ENCODE data around the gene KIF21A.

Gene KIF21A

GRCh38 chr12:39332661-39333175 is 110.2 kb downstream of the KIF21A start:
- no peak for TF ChIP-seq CTCF (IDR thresholded peaks at IDR 0.05)

DNA sequence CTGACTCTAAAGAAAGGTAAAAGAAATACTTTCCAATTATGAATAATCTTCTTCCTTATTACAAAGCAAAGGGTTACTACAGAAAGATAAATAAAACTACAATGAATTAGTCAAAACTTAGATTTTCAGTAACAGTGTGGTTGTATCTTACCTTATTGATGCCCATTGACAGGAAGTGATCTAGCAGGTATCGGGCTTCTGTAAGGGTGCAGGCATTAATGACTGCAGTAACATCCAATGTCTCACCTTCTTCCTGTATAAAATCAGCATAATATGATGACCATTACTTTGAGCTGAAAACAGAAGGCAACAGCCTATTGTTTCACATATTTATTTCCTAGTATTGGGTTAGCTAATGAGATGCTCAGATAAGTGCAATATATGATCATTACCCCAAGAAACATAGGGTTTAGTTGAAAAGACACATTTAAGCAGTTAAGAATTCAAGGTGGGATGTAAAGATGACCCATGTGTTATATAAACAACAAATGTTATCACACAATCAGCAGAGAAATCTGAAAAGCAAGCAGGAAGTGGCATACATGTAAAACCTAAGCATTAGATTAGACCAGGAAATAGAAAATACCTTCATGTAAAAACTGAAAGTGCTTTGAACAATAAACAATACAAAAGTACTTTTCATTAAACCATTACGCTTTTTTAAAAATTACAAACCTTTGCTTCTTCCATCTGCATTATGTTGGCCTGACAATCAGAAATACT is 111.2 kb downstream of the KIF21A start:
- no peak for TF ChIP-seq CTCF (IDR thresholded peaks at IDR 0.05)

GRCh38 chr12:39329876-39330275 is 113.0 kb downstream of the KIF21A start:
- no peak for TF ChIP-seq CTCF (IDR thresholded peaks at IDR 0.05)

DNA sequence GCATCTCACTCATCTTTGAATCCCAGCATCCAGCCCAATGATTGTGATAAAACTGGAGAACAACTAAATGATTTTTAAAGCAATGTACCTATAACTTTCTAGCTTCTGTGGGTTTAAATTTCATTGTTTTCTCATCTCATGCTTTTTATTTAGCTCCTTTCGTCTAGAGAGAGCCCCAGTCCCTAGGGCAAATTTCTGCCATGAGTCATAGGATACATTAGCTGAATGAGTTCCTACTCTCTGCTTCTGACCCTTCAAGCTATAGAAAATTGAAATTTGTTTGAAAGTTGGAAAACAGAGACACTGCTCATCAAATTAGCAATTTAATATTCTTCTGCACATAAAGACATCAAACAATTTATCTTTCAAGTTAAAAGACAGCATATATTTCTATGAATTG is 113.9 kb downstream of the KIF21A start:
- TF ChIP-seq CTCF (IDR thresholded peaks at IDR 0.05), result no peak

DNA sequence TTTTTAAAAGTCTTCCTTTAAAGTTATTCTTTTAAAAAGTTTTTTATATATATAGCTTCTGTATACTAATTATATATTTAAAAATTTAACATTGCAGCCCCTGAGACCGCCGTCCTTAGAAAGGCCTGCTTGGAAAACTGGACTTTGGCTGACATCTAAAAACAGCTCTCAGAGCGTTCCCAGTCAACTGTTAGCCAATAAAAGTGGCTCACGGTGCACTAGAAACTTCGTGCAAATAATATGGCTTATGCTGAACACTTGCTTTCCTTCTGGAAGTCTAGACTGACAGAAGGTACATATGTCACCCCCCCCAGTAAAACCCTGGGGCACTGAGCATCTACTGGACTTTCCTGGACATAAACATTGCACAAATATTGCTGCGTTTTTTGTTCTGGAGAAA is 115.0 kb downstream of the KIF21A start:
- no peak for TF ChIP-seq CTCF (IDR thresholded peaks at IDR 0.05)

DNA sequence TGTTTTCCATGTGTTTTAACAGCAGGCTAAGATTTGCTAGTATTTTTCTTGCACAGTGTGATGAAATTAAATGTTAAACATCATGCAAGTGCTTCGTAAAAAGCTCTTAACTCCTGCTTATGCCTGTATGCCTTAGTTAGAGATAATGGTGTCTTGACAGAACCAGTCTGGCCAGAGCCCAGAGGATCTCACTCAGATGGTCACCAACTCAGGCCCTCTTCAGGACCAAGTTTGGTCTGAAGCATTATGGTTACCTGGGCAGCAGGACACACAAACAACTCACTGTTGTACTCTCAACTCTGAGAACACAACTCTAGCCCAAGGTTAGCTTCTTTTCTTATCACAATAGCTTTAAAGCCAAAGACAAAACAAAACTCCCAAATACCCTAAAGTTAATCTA is 115.4 kb downstream of the KIF21A start:
- TF ChIP-seq CTCF (IDR thresholded peaks at IDR 0.05), result no peak

DNA sequence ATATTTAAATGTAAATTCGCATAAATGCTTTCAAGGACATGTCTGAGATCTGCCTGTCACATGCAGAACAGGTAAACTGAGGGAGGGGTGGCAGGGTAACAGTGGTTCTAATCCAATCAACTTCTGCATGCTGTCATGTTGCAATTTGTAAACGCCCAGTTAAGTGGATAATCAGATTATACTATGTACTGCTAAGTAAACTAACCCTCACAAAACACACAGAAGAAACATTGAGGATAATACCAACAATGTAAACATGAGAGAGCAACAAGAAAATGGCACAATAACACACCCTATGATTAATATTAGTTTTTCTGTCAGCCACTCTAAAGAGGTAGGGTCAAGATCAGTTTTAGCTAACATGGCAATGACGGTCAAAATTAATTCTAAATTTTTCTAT is 123.7 kb downstream of the KIF21A start:
- TF ChIP-seq CTCF (IDR thresholded peaks at IDR 0.05), result no peak

GRCh38 chr12:39314547-39314946 is 128.4 kb downstream of the KIF21A start:
- TF ChIP-seq CTCF (IDR thresholded peaks at IDR 0.05), result no peak

Measured in LNCAP (cell line).